GM19240 (cell line): ENCODE data around the gene HOXA2.

Experiments
- DNase-seq: peaks from one replicate; pipeline ENCODE4 v3.0.0; 2011; ENCODE audit warnings: low spot score; ENCODE audit not compliant: insufficient read length

Gene HOXA2

GRCh38 chr7:27141137-27141922 is 38.8 kb upstream of the HOXA2 start:
- DNase-seq = no peak

GRCh38 chr7:27140126-27140857 is 37.8 kb upstream of the HOXA2 start:
- DNase-seq = no peak

- DNase-seq = no peak
These were observed 37.0 kb upstream of the HOXA2 start for GRCh38 chr7:27139334-27140125.

- DNase-seq = no peak
These were observed 36.5 kb upstream of the HOXA2 start for GRCh38 chr7:27138985-27139333.

- DNase-seq = no peak
These were observed 36.0 kb upstream of the HOXA2 start for GRCh38 chr7:27138472-27138871.

GRCh38 chr7:27137640-27138315 is 35.3 kb upstream of the HOXA2 start:
- no peak for DNase-seq

- DNase-seq = no peak
These were observed 31.9 kb upstream of the HOXA2 start for GRCh38 chr7:27134392-27134791.

GRCh38 chr7:27133409-27134231 is 31.1 kb upstream of the HOXA2 start:
- no peak for DNase-seq

GRCh38 chr7:27132978-27133377 is 30.5 kb upstream of the HOXA2 start:
- DNase-seq = no peak

GRCh38 chr7:27132214-27132613 is 29.7 kb upstream of the HOXA2 start:
- no peak for DNase-seq

- DNase-seq = no peak
These were observed 28.9 kb upstream of the HOXA2 start for GRCh38 chr7:27131390-27131819.

GRCh38 chr7:27130540-27131389 is 28.3 kb upstream of the HOXA2 start, which contains the start of gene HOXA4:
TSS of gene HOXA4 (minus strand) at chr7:27130757. CDS start at chr7:27130733, 24 bp downstream.
- DNase-seq = no peak

GRCh38 chr7:27129729-27130539 is 27.5 kb upstream of the HOXA2 start:
- no peak for DNase-seq

- no peak for DNase-seq
These were observed 26.6 kb upstream of the HOXA2 start for GRCh38 chr7:27128776-27129728.

- no peak for DNase-seq
These were observed 25.6 kb upstream of the HOXA2 start for GRCh38 chr7:27128034-27128433.

- DNase-seq = no peak
These were observed 24.3 kb upstream of the HOXA2 start for GRCh38 chr7:27126596-27127327.

GRCh38 chr7:27125986-27126394 is 23.5 kb upstream of the HOXA2 start:
- DNase-seq = no peak
